CD4-positive, alpha-beta T cell treated with Interleukin-21 for 1 hour (primary cell): ENCODE results near the gene CENPS.
"Not testable (repeated sequence)": the region's sequence is repeated elsewhere in the genome, so short reads cannot be mapped to it uniquely, and the experiment has no call there.

Experiments used
- DNase-seq: peaks from one replicate; pipeline ENCODE4 v3.0.0-alpha.2; 2020

CENPS gene

GRCh38 chr1:10421637-10422036 lies 8.6 kb upstream of the CENPS start:
- no peak for DNase-seq

GRCh38 chr1:10424034-10424433 lies 6.2 kb upstream of the CENPS start:
- DNase-seq = no peak

GRCh38 chr1:10424651-10425050 lies 5.6 kb upstream of the CENPS start:
- DNase-seq = no peak

DNA sequence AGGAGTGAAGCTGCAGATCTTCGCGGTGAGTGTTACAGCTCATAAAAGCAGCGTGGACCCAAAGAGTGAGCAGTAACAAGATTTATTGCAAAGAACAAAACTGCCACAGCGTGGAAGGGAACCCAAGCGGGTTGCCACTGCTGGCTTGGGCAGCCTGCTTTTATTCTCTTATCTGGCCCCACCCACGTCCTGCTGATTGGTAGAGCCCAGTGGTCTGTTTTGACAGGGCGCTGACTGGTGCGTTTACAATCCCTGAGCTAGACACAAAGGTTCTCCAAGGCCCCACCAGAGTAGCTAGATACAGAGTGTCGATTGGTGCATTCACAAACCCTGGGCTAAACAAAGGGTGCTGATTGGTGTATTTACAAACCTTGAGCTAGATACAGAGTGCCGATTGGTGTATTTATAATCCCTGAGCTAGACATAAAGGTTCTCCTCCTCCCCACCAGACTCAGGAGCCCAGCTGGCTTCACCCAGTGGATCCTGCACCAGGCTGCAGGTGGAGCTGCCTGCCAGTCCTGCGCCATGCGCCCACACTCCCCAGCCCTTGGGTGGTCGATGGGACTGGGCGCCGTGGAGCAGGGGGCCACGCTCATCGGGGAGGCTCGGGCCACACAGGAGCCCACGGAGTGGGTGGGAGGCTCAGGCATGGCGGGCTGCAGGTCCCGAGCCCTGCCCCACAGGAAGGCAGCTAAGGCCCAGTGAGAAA lies 4.3 kb upstream of the CENPS start:
- DNase-seq = not testable (repeated sequence)

- not testable (repeated sequence) for DNase-seq
Measured at GRCh38 chr1:10426535-10426848, 3.7 kb upstream of the CENPS start.

- no peak for DNase-seq
Measured at GRCh38 chr1:10428984-10429383, 1.2 kb upstream of the CENPS start.

DNA sequence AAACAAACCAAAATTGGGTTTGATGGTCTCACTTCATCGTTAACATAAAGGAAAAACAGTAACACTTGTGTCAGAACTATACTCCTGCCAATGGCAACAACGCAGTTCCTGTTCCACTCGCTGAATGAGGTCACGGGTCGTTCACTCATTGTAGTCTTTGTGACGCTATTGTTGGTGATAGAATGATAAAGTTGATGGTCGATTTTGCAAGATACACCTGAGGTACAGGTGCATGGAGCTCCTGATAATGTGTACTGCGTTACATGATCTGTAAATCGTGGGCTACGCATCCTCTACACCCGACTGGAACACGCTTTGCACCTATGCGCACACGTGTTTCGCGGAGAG lies 391 bp upstream of the CENPS start:
- peak; percentile 41 for DNase-seq

DNA sequence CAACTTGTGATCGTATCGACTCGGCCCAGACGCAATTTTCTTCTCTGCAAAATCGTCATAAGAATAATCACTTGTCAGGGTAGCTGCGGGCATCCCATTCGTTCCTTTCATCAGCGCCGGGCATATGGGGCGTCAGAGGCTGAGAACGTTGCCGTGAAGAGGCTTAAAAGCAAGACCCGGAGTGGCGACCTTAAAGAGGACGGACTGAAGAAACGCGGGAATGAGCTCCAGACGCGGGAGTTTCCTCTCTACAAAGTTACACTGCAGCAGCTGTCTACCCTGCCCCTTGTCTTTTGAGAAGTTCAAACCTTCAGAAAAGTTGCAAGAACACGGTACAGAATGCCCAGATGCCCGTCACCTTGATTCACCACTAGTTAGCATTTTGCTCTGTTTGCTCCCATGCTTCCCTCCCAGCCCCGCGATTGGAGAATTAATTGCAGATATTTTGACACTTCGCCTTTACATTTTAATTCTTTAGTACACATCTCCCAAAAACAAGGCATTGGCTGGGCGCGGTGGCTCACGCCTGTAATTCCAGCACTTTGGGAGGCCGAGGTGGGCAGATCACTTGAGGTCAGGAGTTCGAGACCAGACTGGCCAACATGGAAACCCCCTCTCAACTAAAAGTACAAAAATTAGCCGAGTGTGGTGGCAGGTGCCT lies 967 bp downstream of the CENPS start:
- DNase-seq = no peak

GRCh38 chr1:10432910-10433700 lies 2.9 kb downstream of the CENPS start:
- no peak for DNase-seq

- no peak for DNase-seq
Measured at GRCh38 chr1:10433790-10434189, 3.6 kb downstream of the CENPS start.

DNA sequence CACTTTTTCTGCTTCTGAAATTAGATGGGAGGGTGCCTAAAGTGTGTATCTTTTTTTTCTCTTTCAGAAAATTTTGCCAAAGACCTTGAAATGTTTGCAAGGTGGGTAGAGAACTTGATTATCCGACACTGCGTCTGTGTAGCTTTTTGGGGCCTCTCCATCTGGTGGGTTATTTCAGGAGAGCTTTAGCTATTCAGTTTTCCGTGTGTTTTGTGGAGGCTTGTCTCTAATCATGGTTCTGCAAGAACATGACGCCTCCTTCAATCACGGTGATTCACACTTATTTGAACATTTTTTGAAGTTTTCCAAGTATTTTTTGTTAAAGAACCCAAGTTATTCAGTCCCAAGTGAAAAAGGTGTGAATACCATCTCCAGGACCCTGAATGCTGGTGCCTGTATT lies 4.4 kb downstream of the CENPS start:
- no peak for DNase-seq

DNA sequence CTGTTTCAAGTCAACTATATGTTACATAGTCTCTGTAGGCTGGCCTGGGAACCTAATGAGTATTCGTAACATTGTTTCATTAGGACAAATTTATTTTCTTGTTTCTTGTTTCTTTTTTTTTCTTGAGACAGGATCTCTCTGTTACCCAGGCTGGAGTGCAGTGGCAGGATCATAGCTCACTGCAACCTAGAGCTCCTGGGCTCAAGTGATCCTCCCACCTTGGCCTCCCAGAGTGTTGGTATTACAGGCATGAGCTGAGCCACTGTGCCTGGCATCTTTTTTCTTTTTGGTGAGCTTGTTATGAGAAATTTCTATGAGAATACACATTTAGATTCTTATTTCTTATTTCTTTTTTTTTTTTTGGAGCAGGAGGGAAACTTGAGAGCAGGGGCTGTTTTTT lies 6.8 kb downstream of the CENPS start:
- DNase-seq = no peak

DNA sequence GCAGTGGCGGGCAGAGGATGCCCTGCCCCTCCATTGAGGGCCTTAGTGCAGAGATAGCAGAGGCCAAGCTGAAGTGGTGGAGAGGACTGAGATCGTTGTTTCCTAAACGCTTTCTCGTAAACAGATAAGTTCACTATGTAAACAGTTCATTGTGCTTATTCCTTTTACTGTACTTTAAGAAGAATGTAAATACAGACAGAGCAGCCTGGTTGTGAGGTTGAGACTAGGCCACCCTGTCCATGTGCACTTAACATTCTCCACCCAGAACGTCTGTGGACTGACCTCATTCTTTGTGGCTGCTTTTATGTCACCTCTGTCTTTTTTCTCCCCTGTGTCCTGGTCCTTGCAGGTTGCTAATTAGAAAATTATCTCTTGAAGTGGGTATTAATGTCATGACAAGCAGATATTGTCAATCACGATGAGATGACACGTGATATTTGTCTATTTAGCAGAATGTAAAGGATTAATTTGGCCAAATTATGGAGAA lies 8.5 kb downstream of the CENPS start:
- DNase-seq = no peak

DNA sequence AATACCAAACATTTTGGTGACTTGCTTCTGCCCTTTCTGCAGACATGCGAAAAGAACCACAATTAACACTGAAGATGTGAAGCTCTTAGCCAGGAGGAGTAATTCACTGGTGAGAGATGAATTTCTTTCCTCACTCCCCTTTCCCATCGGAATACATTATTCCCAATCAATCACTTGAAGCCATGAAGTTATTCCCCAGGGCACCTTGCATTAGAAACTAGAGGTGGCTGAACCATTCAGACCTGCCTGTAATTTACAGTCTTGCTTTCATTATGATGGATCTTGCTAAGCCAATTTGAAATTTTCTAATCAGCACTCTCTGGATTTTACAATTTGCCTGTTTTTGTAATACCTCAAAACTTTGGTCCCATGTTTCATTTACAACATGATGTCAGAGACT lies 10.1 kb downstream of the CENPS start:
- no peak for DNase-seq

DNA sequence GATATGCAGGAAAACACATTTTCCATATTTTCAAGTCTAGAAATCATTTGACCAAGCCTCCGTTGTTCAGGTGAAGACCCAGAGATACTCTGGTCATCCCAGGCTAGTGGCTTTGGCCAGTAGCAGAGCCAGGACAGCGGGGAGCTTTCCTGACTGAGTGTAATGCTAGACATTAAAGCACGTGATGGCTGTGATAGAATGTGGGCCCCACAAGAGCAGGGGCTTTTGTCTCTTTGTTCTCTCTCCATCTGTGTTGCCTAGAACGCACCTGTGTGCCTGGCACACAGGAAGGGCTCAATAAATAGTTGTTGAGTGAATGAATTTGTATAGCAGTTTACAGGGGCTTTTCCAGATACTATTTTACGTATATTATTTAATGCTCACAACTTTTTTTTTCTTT lies 10.6 kb downstream of the CENPS start:
- no peak for DNase-seq

GRCh38 chr1:10444248-10444647 lies 14.0 kb downstream of the CENPS start:
- no peak for DNase-seq

GRCh38 chr1:10444795-10445397 lies 14.7 kb downstream of the CENPS start:
- DNase-seq = no peak

GRCh38 chr1:10446790-10447422 lies 16.7 kb downstream of the CENPS start:
- DNase-seq = no peak

DNA sequence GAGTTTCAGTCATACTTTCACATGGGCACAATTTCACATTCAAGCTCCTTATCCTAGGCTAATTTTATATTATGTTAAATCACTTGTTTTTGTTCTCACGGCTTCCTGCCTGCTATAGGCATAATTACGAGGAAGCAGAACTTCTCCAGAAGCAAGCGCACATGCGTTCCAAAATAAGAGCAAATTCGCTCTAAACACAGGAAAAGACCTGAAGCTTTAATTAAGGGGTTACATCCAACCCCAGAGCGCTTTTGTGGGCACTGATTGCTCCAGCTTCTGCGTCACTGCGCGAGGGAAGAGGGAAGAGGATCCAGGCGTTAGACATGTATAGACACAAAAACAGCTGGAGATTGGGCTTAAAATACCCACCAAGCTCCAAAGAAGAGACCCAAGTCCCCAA lies 19.5 kb downstream of the CENPS start, which contains the start of gene CORT:
TSS of gene CORT (plus strand) at position 281 of the 400 bp plus-strand sequence. CDS start 193 bp downstream, outside the sequence.
- no peak for DNase-seq

DNA sequence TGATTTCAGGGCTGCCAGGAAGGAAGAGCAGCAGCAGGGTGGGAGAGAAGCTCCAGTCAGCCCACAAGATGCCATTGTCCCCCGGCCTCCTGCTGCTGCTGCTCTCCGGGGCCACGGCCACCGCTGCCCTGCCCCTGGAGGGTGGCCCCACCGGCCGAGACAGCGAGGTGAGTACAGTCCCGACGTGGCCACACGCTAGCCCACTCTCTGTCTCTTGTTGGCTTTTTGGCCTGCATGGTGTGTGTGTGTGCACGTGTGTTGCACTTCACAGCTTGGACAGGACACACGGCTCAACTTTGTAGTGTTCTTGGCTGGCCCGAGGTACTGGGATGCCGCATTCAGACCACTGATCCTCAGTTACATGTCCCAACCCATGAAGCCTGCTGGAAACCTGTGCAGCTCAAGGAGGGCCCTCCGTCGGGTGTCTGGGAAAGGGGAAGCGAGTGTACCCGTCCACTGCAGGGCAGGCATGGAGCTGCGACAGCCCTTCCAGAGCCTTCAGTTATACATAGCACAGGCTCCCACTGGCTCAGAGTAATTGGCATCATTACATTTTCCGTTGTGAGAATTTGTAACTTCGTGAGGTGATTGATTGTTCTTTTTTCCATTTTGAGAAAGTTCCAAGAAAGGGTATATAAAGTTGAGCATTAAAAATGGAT lies 20.1 kb downstream of the CENPS start:
- no peak for DNase-seq

DNA sequence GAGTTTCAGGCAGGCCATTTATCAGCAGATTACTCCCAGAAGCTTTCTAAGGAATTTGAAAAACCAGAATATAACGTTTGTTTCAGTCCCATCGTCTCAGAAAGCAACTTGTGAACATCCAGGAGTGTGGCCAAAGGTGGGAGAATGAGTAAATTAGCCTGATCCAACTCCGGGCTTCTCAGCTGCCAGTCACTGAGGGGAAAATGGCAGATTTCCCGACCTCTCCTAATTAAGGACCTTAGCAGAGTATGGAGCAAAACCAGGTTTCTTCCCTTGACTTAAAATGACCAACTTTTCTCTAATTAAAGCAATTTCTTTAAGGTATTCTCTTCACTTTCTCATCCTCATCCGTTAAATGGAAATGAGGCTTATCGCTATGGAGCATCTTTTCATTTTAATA lies 20.6 kb downstream of the CENPS start:
- no peak for DNase-seq

DNA sequence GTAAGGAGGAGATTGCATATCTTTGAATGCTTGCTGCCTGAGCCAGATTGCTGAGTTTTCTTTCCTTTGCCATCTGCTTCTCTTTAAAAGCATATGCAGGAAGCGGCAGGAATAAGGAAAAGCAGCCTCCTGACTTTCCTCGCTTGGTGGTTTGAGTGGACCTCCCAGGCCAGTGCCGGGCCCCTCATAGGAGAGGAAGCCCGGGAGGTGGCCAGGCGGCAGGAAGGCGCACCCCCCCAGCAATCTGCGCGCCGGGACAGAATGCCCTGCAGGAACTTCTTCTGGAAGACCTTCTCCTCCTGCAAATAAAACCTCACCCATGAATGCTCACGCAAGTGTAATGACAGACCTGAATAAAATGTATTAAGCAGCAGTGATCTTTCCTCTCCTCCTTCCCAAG lies 21.1 kb downstream of the CENPS start:
- no peak for DNase-seq

- no peak for DNase-seq
Measured at GRCh38 chr1:10456048-10456447, 25.8 kb downstream of the CENPS start.
